Measurements from ENCODE around the gene EIF3B.

DNA sequence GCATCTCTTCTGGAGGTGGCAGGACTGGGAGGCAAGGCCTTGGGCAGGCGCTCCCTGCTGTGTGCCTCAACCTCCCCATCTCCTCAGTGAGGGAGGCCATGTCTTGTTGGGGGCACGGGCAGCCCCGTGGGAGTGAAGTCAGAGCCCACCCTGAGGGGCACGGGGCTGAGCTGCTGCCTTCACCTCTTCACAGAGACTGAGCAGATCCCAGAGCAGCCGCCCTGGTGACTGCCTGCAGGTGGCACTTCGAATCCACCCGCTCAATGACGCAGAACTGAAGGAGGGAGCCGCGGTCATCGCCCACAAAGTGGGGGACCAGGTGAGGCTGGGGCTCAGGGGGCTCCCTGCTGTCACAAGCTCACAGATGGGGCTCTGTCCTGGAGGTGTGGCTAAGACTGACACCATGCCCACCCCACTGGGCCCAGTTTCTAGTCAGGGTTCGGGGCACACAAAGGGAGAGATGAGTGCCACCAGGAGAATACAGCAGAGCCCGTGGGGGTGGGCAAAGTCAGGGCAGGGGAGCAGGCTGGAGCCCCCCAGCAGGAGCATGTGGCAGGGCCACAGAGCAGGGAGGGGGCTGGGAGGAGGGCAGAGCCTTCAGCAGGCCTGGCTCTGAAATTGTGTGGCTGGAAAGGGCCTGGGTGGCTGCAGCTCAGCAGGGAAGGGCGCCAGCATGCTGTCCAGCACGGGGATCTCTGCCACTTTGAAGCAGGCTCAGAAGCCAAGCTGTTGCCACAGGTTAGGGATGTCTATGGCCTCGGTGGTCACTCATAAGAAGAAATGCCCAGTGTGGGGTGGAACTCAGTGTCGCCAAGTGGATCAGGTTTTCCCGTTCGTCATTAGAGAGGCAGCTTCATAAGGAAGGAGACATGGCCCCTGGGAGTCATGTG is 30.0 kb downstream of the EIF3B start:
- TF ChIP-seq POLR2AphosphoS5 (IDR thresholded peaks at IDR 0.05), result no peak
- TF ChIP-seq, protein P1, sequence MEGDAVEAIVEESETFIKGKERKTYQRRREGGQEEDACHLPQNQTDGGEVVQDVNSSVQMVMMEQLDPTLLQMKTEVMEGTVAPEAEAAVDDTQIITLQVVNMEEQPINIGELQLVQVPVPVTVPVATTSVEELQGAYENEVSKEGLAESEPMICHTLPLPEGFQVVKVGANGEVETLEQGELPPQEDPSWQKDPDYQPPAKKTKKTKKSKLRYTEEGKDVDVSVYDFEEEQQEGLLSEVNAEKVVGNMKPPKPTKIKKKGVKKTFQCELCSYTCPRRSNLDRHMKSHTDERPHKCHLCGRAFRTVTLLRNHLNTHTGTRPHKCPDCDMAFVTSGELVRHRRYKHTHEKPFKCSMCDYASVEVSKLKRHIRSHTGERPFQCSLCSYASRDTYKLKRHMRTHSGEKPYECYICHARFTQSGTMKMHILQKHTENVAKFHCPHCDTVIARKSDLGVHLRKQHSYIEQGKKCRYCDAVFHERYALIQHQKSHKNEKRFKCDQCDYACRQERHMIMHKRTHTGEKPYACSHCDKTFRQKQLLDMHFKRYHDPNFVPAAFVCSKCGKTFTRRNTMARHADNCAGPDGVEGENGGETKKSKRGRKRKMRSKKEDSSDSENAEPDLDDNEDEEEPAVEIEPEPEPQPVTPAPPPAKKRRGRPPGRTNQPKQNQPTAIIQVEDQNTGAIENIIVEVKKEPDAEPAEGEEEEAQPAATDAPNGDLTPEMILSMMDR (IDR thresholded peaks at IDR 0.05), result no peak
- no peak for TF ChIP-seq POLR2A (IDR thresholded peaks at IDR 0.05; ENCODE audit: low read depth)
